RPMI7951 (cell line): ENCODE measurements around the gene BAIAP3. TPM values are rescaled to one million over a fixed set of nuclear protein-coding genes. Genes with fewer than 3 reads are reported as not detected.

ENCODE experiments used
- DNase-seq: peaks from one replicate; pipeline ENCODE4 v3.0.0-alpha.2; 2012; ENCODE audit warnings: low read depth
- total RNA-seq: library from RNA; depleted of rRNA; stranded (reverse); fragments of >200 nt; shearing (Covaris generic); gene quantifications from 2 replicates; pipeline ENCODE4 v1.2.3, GENCODE V29; 2014

BAIAP3 gene
- total RNA-seq, 1 experiment from 2014 or later = 2.4 TPM

DNA sequence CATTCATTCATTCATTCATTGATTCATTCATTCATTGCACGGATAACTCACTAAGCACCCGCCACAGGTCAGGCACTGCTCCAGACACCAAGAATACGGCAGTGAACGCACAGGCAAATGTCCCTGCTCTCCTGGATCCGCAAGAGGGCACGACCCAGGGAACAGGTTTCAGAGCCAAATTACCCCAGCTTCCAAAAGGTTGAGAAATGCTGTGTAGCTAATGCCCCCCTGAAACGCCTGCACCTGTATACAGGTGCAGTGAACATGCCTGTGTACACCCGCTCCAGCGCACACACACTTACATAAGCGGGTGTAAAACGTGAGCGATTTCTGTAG, 33.6 kb upstream of the BAIAP3 start:
- DNase-seq = no peak

DNA sequence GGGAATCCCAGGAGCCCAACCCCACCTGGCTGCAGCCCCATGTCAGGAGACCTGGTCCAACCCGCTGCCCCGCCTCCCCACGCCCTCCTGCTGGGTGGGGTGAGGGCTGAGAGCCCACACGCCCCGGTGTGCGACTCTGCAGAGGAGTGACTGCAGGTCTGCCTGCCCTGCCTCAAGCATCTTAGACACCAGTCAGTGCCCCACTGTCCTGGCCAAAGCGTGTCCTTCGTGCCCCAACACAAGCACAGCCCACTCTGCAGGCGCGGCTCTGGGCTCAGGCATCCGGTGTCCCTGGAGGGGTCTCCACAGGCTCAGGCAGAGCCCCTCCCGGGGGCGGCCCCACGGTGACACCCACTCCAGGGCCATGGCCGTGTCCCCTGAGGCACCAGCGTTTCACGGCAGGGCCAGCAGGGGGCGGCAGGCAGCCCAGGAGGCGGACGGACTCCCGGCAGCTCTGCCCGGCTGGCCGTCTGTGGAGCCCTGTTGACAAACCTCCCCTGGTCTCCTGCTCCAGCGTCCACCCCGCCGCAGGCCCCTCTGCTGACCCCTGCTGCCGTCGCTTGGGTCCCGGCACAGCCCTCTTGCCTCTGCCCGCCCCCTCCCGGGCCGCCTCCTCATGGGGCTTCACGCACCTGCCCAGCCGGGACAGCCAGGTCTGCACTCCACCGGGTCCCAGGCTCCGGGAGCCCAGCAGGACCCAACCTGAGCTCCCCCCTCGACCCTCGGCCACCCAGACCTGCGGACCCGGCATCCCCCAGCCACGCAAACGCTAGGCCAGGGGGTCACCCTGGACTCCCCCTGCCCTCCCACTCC, 32.6 kb upstream of the BAIAP3 start:
- DNase-seq = peak; percentile 21

DNA sequence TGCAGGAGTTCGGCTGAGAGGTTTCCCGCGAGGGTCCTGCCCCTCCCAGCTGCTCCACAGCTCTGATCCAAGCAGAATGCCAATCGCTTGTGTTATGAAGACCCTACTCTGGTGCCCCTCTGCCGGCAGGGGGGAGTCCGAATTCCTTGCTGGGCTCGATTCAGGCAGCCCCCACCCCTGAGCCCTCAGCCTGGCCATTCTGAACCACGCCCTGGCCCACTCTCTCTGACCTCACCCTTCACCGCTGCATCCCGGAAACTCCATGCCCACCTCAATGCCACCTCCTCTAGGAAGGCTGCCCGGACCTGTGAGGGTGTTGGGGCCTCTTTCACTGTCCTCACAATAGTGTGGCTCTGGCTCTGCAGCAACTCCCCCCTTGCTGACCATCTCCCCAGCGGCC, 31.9 kb upstream of the BAIAP3 start:
- DNase-seq = no peak

DNA sequence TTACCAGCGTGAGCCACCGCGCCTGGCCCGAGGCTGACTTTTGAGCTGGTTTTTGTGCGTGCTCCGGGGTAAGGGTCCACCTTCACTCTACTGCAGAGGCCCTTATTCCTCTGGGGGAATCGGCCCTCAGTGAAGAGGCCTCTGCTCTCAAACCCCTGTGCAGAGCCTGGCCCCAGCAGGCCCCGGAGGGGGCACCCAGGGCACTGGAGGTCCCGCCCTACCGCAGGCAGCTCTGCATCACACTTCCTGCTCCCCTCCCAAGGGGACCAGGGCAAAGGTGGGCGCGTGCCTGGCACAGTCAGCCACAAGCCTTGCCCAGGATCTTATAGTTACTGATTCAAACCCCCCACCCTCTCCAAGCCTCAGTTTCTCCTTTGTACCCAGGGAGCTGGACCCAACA, 27.6 kb upstream of the BAIAP3 start:
- no peak for DNase-seq

DNA sequence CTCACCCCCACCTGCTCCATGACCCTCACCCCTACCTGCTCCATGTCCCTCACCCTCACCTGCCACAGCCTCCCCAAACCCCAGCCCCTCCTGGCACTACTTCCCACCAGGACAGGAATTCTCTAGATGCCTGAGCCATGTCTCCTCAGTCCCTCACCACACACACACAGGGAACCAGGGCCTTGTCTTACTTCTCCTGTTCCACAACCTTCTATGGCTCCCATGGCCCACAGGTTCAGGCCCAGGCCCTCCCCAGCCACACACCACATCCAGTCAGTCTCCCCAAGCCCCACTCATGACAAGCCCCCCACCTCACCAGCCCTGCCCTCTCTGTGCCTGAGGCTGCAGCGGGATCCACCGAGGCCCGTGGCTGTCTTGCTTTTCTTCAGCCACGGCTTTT, 27.1 kb upstream of the BAIAP3 start:
- no peak for DNase-seq

DNA sequence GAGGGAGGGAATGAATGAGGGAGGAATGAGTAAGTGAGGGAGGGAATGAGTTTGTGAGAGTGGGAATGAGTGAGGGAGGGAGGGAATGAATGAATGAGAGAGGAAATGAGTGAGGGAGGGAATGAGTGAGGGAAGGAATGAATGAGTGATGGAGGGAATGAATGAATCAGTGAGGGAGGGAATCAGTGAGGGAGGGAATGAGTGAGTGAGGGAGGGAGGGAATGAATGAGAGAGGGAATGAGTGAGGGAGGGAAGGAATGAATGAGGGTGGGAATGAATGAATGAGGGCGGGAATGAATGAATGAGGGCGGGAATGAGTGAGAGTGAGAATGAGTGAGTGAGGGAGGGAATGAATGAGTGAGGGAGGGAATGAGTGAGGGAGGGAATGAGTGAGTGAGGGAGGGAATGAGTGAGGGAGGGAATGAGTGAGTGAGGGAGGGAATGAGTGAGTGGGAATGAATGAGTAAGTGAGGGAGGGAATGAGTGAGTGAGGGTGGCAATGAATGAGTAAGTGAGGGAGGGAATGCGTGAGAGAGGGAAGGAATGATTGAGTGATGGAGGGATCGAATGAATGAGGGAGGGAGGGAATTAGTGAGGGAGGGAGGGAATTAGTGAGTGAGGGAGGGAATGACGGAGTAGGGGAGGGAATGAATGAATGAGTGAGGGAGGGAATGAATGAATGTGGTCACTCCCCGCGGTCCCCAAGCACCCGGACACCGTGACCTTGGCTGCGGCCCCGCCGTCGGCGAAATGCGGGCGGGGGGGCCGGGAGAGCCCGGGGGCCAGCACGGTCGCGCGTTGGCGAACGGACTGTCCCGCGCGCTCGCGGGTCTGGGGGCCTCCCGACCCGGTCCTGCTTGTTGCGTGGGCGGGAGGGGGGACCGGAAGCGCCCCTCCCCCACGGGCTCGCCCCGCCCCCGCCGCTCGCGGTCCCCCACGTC, 25.1 kb upstream of the BAIAP3 start:
- DNase-seq = peak; percentile 61

DNA sequence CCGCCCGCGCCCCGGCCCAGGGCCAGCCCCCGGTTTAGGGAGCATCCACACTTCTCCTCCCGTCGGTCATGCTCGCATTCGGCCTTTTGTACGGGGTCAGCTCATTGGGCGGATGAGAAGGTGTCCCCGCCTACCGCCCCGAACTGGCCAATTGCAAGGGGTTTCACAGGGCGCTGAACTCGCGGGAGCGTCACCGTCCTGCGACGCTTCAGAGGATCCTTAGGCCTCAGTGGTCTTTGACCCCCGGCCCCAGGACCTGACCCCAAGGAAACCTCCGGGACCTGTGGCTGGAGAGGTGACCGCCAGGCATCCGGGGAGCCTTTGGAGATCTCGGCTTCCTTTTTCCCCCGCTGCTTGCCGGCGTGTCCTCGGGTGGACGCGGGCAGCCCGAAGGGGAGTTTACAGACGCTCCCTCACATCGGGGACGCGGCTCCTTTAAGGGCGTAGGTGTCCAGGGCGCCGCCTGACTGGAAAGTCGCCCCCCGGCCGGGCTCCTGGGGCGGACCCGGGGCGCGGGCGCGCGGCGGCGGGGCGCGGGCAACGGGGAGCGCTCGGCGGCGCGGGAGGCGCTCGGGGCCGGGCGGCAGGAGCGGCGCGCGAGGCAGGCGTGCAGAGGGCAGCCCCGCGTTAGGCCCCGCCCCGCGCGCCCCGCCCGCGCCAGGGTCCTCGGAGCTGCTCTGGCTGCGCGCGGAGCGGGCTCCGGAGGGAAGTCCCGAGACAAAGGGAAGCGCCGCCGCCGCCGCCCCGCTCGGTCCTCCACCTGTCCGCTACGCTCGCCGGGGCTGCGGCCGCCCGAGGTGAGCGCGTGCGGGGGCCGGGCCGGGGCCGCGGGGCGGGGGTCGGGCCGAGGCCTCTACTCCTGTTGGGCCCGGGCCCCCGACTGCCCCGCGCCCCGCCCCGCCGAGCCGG, 24.2 kb upstream of the BAIAP3 start, which contains the start of gene UBE2I:
TSS of gene UBE2I (plus strand) at position 660 of the 909 bp plus-strand sequence. CDS start 4,395 bp downstream, outside the sequence.
- peak; percentile 95 for DNase-seq

DNA sequence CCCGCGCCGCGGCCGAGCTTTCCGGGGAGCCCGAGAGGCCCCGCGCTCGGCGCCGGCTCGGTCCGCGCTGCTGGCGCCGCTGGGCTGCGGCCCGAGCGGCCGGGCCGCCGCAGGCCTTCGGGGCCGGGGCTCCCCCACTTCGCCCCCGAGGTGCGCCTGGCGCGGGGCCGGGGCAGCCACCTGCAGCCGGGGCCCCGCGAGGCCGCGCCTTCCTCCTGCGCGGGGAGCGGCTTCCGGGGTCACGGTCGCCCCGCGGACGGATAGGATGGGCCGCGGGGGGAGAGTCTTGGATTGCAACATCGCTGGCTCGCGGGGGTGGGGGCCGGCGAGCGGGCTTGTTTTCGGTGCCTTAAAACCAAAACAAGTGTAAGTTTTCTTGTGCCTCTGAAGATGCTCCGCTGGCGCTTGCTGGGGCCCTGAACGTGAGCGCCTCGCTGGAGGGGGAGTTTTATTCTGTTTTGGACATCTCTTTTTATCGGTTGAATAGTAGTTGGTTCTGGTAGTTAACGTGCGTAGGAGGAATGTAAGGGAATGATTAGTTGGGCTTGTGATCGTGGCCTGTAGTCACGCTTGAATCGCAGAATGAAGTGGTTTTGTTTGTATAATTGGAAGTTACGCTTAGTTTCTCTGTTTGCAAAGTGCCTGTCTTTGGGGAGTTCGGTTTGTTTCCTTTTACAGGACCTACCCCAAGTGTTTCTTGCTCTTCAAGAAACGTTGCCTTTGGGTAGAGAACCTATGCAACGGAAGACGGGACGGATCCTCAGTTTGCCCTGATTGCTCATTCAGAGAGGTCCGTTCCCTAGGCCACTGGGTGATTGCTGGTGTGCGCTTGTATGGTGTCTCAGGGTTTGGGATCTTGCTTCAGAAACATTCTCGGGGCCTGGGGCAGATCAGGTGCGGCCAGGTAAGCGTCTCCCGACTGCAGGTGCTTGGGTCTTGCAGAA, 23.3 kb upstream of the BAIAP3 start:
- peak; percentile 35 for DNase-seq

DNA sequence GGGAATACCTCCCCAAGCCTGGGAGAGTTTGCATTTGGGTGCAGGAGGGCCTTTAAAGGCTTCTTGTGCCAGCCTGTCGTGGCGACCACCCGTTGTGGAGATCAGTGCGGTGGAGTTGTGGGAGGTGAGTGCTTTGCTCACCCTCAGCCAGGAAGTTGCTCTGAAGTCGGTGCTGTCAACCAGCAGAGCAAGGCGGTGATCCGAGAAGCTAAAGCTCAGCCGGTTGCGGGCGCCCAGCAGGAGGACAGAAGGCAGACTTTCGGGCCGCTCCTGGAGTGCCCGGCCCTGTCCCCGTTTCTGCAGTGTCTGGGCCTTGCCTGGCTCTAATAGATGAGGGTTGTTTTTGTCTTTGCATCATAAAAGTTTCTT, 22.6 kb upstream of the BAIAP3 start:
- no peak for DNase-seq

DNA sequence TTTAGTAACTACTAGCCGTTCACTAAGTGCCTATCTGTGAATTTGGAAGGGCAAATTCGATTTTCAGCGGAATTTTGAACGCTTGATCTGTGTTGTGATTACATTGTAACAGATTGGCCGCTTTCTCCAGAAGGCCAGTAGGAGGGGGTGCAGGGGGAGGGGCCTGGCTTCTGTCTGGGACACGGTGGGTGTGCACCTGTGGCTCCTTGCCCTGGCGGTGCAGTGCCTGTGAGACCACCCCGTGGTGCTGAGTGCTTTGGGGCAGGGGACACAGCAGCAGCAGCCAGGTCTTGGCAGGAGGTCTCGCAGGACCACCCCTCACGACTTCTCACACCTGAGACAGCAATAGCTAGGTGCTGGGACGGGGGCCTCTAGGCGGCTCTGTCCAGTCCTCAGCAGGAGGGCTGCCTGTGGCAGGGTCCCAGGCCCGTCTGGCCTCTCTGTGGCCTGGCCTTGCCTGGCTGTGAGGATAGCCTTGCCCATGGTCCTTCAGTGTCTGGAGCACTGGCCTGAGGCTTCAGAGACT, 22.2 kb upstream of the BAIAP3 start:
- no peak for DNase-seq

DNA sequence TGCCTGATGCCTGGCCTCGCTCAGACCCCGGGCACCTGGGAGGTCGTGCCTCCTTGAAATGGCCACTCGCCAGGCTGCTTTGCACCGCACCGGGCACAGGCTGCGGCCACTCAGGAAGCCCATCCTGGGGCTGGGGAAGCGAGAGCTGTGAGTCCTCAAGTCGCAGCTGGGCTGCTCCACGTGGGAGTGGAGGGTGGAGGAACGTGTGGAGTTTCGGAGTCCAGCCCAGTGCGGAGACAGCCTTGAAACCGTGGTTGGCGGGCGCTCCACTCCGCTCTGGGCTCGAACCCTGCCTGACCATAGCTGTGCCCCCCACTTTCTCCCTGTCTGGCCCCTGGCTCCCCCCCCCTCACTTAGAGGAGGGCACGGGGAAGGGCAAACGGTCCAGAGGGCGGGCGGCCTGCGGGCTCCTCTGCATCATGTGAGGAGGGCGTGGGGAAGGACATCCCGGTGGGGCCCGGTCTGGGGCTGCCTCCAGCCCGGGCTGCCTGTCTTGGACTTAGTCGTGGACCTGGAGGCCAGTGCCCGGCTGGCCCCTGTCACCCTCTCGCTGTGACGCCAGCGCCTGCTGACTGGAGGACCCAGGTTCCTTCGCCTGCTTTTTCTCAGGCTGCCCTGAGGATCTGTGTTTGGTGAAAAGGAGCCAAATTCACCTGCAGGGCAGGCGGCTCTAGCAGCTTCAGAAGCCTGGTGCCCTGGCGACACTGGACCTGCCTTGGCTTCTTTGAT, 21.5 kb upstream of the BAIAP3 start:
- DNase-seq = no peak

DNA sequence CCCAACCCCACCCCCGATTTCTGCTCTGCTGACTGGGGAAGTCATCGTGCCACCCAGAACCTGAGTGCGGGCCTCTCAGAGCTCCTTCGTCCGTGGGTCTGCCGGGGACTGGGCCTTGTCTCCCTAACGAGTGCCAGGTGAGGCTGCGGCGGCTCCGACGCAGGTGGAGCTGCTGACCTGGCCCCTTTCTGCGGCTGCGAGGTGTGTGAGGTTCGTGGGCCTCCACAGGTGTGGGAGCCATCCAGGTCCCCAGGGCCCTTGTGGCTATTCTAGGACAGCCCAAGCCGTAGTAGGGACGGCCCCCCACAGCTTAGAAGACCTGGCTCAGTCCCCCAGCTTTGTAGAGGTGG, 21.0 kb upstream of the BAIAP3 start:
- no peak for DNase-seq

DNA sequence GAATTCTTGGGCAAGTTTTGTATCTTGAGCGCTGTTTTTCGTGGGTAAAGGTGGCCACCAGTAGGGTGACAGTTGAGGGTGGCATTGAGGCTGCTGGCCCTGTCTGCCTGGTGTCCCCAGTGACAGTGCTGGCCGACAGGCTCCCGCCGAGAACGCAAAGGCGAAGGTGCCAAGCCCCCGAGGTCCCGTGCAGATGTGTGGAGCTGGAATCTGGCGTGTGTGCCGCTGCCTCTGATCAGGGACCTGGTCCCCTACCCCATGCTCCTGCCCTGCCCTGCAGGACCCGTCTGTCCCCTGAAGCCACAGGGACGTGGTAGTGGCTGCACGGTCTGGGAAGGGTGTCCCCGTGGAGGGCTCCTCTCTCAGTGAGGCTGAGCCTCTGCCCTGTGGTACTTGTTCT, 20.5 kb upstream of the BAIAP3 start:
- DNase-seq = no peak

DNA sequence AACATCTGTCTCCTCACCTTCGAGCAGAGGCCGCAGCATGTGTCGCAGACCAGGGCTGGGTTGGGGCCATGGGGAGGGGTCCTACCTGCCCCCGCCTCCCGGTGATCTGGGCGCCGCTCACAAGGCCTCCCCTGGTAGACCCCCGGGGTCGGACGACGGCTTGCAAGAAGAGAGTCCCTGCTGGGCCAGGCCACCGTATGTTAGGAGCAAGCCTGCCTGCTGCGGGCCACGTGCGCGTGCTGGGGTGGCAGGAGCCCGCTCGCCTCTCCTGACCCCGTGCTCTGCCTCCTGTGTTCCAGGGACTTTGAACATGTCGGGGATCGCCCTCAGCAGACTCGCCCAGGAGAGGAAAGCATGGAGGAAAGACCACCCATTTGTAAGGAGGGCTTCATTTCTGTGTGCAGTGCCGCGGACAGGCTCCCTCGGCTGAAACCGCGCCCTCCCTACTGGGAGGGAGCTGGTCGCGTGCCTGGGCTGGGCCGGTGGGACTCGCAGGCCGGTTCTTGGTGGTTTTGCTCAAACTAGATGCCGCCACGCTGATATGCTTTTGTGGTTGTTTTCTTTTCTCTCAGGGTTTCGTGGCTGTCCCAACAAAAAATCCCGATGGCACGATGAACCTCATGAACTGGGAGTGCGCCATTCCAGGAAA, 19.6 kb upstream of the BAIAP3 start:
- DNase-seq = no peak

DNA sequence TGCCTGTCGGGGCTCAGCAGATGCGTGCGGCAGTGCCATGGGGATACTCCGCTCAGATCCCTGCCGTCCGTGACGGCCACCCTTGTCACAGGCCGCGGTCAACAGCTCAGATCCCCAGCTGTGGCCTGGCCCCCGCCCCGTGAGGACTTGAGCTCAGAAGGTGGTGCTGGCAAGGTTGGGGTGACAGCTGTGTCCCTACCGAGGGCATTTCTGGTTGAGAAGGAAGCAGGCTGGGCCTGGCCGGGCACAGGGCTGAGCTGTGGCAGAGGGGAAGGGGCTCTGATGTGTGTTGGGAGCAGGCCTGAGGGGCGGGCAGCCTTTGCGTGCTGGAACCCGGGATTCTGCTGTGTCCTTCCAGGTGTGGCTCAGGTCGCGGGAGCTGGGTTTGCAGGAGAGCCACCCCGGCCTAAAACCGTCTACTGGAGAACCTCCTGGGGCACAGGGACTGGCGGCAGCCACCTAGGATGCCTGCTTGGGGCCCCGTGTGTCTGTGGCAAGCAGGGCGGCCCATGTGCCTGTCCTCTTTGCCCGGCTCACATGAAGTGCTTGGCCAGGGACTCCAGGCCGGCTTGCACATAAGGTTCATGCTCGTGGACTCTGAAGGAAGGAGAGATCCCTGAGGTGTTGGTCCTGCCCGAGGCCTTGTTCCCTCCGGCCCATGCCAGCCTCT, 18.9 kb upstream of the BAIAP3 start:
- DNase-seq = no peak

DNA sequence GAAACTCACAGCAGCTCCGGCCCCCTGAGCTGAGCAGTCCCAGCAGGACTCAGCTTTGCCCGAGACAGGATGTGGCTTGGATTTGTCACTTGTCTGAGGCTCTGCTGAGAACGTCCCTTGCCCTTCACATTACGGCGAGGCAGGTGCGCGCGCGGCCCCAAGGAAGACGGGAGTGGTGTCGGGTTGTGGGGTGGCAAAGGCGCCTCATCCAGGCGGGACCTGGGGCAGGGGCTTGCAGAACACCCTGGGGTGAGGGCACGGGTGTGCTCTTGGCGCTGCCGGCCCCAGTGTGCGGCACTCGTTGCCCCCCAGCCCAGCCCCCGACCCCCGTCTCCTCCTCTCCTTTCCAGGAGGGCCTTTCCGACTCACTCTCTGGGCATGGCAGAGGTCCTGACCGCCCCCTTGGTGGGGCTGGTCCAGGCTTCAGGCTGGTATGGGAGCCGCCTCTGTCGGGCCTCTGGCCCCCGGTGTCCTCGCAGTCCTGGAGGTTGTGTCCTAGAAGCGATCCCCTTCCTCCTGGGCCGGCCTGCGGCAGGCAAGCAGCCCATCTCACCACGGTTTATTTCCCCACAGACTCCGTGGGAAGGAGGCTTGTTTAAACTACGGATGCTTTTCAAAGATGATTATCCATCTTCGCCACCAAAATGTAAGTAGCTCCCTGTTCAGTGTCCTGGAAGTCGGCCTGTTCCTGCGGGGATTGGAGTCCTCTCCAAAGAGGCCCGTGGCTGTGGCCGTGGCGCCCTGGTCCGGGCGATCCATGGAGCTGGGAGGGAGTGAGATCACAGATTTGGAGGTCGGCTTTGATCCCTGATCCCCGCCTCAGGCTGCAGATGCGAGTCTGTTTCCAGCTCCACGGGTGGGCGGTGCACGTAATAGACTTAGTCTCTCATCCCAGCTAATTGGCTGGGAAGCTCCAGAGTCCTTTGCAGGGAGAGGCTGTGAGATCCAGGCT, 18.1 kb upstream of the BAIAP3 start:
- DNase-seq = no peak

DNA sequence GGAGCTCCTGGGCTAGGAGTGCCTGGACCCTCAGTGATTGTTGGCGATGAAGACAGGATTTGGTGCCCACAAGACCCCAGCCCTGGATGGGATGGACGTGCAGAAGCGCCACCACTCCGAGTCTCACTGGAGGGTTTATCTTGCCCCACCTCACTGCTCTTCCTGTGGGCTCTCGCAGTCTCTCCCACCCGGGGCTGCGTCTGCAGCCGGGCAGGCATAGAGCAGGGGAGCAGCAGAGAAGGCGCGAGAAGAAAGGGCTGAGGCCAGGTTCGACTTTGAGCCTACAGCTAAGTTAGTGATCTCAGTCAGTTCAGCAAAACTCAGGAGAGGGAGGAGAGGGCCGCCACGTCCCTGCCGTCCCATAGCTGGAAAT, 17.4 kb upstream of the BAIAP3 start:
- no peak for DNase-seq
